ENCODE measurements around the gene CXCL14.
A peak's percentile ranks its signal among the peaks of the same experiment; 100 is the strongest.

CXCL14 gene

DNA sequence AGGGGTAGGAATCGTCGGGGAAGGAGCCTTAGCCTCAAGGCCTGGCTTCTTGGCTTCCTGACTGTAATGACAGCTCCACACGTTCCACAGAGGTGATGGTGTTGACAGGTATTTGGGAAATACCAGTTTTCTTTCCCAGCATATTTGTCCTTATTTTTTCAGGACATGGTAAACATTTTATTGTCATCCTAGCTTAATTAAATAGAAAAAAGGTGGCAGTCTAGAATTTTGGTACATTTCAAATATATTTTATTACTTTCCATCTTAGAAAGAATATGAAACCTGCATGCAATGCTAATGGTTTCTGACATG lies 8.4 kb downstream of the CXCL14 start:
- DNase-seq (ENCODE audit: low read depth), result no peak
- no peak overlapping the region for H3K4me3 ChIP-seq (replicated peaks; ENCODE audit: low read depth, low read length)
- TF ChIP-seq, protein P1, sequence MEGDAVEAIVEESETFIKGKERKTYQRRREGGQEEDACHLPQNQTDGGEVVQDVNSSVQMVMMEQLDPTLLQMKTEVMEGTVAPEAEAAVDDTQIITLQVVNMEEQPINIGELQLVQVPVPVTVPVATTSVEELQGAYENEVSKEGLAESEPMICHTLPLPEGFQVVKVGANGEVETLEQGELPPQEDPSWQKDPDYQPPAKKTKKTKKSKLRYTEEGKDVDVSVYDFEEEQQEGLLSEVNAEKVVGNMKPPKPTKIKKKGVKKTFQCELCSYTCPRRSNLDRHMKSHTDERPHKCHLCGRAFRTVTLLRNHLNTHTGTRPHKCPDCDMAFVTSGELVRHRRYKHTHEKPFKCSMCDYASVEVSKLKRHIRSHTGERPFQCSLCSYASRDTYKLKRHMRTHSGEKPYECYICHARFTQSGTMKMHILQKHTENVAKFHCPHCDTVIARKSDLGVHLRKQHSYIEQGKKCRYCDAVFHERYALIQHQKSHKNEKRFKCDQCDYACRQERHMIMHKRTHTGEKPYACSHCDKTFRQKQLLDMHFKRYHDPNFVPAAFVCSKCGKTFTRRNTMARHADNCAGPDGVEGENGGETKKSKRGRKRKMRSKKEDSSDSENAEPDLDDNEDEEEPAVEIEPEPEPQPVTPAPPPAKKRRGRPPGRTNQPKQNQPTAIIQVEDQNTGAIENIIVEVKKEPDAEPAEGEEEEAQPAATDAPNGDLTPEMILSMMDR (IDR thresholded peaks at IDR 0.05; ENCODE audit: low read length, missing control alignments), result no peak

DNA sequence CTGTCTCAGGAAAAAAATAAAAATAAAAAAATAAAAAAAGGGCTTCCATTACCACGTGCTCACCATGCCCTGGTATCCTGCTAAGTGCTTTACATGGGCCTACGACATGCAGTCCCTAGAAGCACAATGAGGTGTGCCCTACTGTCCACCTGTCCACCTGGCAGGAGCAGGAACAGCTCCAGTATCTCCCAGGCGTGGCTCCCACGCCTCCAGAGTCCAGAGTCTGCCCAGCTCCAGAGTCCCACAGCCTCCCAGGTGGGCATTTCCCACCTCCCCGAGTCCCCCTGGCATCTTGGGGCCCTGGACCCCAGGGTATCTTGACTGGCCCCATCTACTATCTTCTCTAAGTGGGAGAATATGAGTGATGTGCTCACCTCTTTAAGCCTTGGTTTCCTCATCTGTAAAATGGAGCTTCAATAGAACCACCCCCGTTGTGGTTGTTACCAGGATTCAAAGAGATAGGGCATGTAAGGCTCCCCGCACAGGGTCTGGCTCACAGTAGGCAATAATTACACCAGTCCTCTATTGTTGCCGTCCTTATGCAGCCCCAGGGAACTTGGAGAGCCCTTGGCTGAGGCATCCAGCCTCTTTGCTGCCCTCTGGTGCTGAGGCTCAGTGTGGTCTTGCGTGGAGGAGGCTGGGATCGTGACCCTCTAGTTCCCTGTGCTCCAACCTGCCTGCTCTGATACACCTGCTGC lies 8.9 kb downstream of the CXCL14 start:
- H3K4me3 ChIP-seq (replicated peaks; ENCODE audit: low read depth, low read length), result no peak overlapping the region
- TF ChIP-seq, protein P1 (IDR thresholded peaks at IDR 0.05; ENCODE audit: low read length, missing control alignments), result peak; percentile 63
- DNase-seq (ENCODE audit: low read depth), result peak; percentile 49

DNA sequence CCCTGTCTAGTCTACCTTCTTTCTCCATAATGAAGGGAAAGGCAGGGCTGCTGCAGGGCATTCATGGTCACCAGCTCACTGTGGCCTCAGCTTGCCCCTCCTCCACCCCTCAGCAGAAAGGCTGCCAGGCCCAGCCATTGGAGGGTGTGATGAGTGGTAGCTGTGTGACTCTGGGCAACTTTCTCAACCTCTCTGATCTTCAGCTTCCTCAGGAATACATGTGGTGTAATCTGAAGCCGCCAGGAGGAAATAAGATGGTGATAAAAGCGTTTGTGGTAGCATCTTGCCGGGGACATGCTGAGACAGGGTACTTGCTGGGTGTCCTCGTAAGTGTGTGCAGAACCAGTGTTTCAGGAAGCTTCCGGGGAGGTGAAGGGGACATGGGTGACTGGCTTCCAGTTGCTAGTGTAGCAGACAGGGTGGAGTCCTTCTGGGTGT lies 9.8 kb downstream of the CXCL14 start:
- H3K4me3 ChIP-seq (replicated peaks; ENCODE audit: low read depth, low read length), result no peak overlapping the region
- DNase-seq (ENCODE audit: low read depth), result no peak
- TF ChIP-seq, protein P1 (IDR thresholded peaks at IDR 0.05; ENCODE audit: low read length, missing control alignments), result no peak

DNA sequence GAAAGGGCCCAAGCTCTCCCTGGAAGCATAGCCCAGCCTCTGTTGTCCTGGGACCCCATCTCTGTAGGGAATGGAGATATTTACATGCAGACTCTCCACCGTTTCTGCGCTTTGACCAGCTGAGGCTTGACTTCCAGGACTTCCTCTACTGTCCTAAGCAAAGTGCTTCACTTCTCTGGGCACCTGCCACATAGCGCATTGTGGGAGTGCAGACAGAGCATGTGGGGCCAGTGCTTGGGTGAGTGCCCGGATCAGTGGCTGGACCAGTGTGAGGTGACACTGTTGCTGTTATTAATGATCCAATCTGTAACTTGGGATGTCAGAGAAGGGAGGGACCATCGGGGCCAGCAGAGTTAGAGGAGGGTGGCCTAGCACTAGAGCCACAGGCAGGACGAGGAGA lies 10.5 kb downstream of the CXCL14 start:
- H3K4me3 ChIP-seq (replicated peaks; ENCODE audit: low read depth, low read length), result no peak overlapping the region
- DNase-seq (ENCODE audit: low read depth), result no peak
- TF ChIP-seq, protein P1 (IDR thresholded peaks at IDR 0.05; ENCODE audit: low read length, missing control alignments), result no peak

DNA sequence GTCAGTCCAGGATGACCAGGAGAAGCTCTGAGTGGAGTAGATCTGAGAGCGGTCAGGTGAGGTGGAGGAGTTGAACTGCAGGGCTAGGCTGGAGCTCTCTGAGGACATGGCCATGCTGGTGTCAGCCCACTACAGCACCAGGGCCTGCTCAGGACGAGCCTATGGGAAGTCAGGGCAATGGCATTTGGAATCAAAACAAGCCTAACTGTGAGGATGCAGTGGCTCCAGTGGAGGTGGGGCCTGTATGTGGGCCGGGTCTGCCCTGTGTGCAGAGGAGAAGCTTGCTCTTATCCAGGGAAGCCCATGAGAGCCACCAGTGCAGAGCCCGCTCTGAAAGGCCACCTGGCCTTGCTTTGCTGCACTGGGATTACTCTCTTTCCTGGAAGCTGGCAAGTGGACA lies 11.1 kb downstream of the CXCL14 start:
- H3K4me3 ChIP-seq (replicated peaks; ENCODE audit: low read depth, low read length), result no peak overlapping the region
- TF ChIP-seq, protein P1 (IDR thresholded peaks at IDR 0.05; ENCODE audit: low read length, missing control alignments), result no peak
- no peak for DNase-seq (ENCODE audit: low read depth)

DNA sequence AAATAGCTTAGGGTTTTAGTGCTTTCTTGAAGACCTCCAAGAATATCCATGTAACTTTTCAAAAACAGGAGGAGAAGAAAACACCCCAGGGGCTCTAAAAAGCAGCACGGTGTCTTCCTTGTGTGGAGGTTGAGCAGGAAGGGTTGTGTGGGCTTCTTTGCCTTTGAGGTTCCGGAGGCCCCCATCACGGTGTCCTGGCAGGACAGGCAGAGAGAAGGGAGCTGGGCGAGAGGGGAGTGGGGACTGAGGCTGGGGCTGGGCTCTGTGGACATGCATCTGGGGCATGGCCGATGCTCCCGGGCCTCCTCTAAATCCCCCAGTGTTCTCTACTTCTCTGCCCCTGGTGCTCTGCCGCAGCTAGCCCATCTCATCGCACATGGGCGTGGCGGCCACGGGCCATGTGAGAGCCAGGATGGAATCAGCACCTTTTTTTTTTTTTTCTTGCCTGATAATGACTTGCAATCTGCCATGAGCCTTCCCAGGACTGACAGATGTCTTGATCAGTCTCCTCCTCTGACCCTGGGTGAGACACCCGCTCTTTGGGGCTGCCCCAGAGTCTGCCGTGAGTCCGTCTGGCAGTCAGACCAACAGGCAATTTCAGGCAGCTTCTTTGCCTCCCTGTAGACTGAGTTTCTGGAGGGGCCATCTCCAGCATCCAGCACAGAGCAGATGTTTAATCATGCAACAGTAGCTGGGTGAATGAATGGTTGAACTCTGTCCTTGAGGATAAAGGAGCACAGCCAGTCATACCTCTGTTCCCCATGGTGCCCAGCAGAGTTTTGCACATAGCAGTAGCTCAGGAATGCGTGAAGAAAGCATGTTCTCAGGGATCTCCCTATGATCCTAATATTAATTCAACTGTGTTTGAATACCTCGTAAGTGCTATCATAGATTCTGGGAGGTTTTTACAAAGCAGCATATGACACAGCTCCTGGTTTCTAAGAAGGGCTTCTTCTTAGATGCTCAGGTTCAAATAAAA lies 12.1 kb downstream of the CXCL14 start:
- no peak overlapping the region for H3K4me3 ChIP-seq (replicated peaks; ENCODE audit: low read depth, low read length)
- TF ChIP-seq, protein P1 (IDR thresholded peaks at IDR 0.05; ENCODE audit: low read length, missing control alignments), result no peak
- no peak for DNase-seq (ENCODE audit: low read depth)
